ENCODE measurements around the gene APLP2.

- no peak for TF ChIP-seq CTCF (conservative IDR thresholded peaks at IDR 0.05)
- no peak for TF ChIP-seq EZH2 (IDR thresholded peaks at IDR 0.05; ENCODE audit: low read depth)
These were observed 48.5 kb downstream of the APLP2 start for GRCh38 chr11:130118165-130118564.

All from PC-9 (cell line).